ENCODE results near the gene SAMD14.

The SAMD14 gene

DNA sequence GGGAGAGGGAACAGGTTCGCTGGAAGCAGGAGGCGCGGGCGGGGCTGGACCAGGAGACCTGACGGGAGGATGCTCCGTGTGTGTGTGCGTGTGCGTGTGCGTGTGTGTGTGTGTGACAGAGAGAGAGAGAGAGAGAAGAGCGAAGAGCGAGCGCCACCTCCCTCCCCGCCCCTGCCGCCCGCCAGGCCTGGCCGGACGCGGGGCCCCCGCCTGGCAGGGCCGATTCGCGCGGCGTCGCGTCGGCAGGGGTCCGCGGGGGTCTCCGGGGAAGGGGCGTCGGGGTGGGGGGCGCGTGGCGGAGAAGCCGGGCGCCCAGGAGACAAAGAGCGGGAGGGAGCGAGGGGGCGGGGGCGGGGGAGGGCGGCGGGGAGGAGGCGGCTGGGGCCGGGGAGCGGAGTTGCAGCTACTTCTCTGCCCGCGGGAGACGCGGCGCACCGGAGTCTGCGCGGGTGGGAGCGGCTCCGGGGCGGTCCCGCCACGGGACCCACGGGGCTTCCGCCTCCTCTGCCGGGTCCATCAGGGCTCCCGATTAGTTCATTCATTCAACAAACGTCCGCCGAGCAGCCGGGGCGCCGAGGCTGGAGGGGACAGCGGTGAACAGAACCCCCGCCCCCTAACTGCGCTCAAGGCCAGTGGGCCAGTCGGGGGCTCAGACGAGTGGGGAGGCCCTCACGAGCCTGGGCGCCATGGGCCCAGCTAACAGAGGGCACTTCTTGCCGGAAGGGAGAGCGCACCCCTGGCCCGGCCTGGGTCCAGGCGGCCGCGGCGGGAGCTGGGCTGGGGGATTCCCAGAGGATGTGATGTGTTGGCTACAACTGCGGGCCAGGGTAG, at the start of gene SAMD14:
Gene SAMD14, minus strand, starts transcription at position 433 of the 831 bp plus-strand sequence. CDS start 5,201 bp downstream, outside the sequence.
- no peak for DNase-seq

DNA sequence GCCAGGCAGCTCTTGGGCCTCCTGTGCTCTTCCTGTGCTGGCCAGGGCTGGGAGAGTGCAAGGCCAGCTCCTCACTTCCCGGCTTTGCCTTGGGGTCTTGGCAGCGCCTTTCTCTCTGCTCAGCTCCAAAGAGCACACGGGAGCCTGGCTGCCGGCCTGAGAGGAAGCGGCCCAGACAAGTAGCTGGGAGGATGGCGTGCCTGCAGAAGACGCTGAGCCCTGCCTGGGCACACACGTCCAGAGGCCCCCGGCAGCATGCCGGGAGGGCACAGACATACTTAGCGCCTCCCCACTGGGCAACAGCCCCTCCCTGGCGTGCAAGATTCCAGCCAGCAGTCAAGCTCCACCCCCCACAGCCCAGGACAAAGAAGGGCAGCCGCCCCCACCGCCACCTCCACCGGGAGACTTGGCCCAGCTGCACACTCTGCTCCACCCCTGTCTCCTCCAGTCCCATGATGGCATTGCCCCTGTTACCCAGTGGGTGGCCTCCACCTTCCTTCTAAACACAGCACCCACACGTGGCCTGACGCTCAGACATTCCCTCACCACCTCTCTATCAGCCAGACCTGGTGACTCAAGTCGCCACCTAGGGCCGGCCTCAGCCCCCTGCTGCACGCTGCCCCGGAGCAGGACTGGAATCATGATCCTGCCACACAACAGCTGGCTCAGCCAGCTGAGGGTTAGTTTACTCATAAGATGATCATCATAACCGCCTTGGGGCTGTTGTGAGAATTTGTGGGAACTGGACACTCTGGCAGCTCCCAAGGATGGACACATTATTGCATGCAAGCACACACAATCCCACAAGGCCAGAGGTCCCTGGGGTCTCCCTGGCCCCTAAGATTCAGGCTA, 48.2 kb upstream of the SAMD14 start:
- DNase-seq: no peak

- DNase-seq: no peak
These were observed 47.5 kb upstream of the SAMD14 start for GRCh38 chr17:50177476-50177875.

DNA sequence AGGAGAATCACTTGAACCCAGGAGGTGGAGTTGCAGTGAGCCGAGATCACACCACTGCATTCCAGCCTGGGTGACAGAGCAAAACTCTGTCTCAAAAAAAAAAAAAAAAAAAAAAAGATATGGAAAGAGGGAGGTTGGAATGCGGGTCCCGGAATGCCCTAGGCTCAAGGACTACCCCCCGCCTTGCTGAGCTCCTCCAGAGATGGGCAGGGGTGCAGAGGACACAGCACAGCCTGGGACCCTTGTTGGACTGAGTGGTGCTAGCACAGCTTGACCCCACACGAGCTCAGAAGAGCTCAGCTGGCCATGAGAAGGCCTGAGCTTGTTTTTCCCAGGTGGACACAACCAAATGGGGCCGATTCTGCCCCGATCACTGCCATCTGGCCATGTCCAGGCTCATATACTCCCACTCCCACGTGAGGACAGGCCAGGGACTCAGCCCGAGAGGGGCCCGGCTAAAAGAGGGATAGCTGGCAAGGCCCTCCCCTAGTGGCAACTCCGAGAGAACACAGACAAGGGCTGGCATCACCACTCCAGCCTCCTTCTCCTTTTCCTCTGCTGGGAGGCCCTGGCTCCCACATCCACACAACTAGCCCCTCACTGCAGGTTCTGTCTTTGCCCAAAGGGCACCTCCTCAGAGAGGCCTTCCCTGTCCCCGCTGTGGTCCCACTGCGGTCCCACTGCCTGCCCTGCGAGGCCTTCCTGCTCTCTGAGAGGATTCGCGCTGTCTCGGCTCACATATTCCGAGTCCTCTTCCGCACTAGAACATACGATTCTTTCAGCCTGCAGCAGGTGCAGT, 46.8 kb upstream of the SAMD14 start:
- no peak for DNase-seq

GRCh38 chr17:50175035-50175807, 45.3 kb upstream of the SAMD14 start:
- no peak for DNase-seq

- no peak for DNase-seq
These were observed 44.5 kb upstream of the SAMD14 start for GRCh38 chr17:50174444-50174843.

GRCh38 chr17:50173335-50173941, 43.5 kb upstream of the SAMD14 start:
- DNase-seq: no peak

GRCh38 chr17:50172936-50173334, 43.0 kb upstream of the SAMD14 start:
- DNase-seq: no peak

DNA sequence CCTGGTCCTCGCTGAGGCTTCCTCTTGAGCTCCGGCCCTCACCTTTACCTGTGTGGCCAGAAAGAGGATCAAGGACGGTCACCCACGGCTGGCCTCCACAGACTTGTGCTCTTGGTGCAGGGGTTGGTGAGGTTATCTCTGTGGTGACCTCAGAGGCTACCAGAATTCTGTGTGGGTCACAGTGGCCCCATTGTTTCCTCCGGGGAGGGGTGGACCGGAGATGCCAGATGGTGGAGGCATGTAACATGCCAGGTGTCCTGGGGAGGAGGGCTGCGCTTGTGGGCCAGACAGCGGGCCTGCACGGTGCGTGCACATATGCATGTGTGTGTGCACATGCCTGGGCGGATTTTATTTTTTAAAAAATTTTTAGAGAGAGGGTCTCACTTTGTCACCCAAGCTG, 42.2 kb upstream of the SAMD14 start:
- DNase-seq: no peak

- DNase-seq: no peak
These were observed 41.6 kb upstream of the SAMD14 start for GRCh38 chr17:50171371-50172071.

- DNase-seq: no peak
These were observed 40.9 kb upstream of the SAMD14 start for GRCh38 chr17:50170662-50171370.

DNA sequence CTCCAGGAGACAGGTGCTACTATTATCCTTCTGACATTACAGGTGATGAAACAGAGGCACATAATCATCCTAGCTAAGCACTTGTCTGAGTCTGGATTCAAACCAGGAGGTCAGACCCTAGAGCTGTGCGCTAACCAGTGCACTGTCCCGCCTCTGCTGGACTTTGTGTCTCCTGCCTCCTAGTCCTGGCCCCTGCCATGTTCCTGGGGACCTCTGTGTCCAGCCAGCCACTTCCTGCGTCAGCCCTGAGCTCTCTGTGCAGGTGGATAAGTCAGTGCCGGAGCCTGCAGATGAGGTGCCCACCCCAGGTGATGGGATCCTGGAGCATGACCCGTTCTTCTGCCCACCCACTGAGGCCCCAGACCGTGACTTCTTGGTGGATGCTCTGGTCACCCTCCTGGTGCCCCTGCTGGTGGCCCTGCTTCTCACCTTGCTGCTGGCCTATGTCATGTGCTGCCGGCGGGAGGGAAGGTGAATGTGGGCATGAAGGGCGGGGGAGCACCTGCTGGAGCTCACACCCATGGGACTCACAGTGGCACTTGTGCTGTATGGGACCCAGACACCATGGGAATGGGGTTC, 40.0 kb upstream of the SAMD14 start:
- no peak for DNase-seq

DNA sequence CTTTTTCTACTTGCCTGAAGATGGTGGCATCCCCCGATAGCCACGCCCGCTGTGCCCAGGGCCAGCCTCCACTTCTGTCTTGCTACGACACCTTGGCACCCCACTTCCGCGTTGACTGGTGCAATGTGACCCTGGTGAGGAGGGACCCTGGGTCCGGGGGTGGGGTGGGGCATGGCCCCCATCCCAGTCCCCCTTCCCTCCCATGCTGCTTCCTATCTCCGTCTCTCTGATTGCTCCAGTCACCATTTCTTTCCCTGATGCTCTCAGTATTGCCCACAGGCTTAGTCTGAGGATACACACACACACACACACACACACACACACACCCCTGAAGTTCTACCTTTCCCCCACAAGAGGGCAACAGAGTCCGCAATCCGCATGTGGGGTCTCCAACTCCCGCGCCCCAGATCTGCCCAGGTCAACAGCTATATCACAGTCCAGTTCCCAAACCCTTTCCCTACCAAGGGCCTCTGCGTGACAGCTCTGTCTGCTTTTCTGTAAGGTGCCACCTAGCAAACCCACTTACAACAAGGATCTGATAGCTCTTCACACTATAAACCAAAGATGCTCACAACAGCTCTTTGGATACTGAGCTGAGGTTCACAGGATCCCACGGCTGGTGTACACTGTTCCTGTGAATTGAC, 39.3 kb upstream of the SAMD14 start:
- peak; percentile 32 for DNase-seq

- DNase-seq: no peak
These were observed 38.4 kb upstream of the SAMD14 start for GRCh38 chr17:50168319-50168718.

DNA sequence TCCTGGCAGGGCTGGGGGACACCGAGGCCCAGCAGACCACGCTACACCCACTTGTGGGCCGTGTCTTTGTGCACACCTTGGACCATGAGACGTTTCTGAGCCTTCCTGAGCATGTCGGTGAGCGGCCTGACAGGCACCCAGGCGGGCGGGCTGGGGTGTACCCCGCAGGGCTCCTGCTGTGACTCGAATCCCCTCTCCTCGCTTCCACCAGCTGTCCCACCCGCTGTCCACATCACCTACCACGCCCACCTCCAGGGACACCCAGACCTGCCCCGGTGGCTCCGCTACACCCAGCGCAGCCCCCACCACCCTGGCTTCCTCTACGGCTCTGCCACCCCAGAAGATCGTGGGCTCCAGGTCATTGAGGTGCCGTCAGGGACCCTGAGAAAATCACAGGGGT, 37.4 kb upstream of the SAMD14 start:
- no peak for DNase-seq

- DNase-seq: no peak
These were observed 36.7 kb upstream of the SAMD14 start for GRCh38 chr17:50166518-50167181.

DNA sequence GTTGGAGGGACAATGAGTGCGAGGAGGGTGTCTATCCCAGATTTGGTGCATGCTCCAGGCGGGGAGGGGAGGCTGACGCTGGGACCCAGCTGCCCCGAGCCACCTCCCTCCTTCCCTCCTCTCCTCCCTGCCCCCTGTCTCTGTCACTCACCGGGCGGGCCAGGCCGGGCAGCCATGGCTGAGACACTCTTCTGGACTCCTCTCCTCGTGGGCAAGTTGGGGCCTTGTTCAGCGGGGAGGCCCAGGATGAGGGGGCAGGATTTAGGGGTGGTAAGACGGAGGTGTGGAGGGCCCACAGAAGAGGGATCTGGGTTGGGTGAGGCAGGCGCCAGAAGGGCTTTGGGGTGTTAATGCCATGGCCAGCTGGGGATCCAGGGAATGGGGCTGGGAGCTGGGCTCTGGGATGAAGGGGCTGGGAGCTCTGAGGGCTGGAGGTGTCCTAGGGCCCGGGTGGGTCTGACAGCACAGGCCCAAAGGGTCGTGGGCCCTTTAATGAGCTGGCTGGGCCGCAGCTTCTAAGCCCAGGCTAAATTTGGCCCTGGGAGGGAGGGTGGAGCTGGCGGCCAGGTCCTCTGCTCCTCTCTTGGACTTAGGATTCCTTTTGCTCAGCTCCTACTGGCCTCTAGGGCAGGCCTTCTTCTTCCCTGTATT, 36.0 kb upstream of the SAMD14 start, which contains the start of gene SGCA:
Gene SGCA, plus strand, starts transcription at position 139 of the 651 bp plus-strand sequence. Its CDS starts 36 bp downstream, at position 175.
- DNase-seq: no peak

- DNase-seq: no peak
These were observed 35.5 kb upstream of the SAMD14 start for GRCh38 chr17:50165466-50165865.
